A549 (cell line): ENCODE results near the gene ANG.

Experiments
- CTCF ChIP-seq: fragments of >200 bp; sonication (Bioruptor Twin); formaldehyde crosslinking; IDR thresholded peaks from 3 replicates; pipeline ENCODE4 v1.5.1; 2016
- FOXS1 ChIP-seq: fragments of 250-450 bp; sonication (Bioruptor Pico); IDR thresholded peaks from 2 replicates; pipeline ENCODE4 v1.5.0; 2020; ENCODE audit warnings: mild to moderate bottlenecking, moderate library complexity
- HDAC2 ChIP-seq: fragments of 200-600 bp; sonication (generic); IDR thresholded peaks from 2 replicates; pipeline ENCODE4 v1.6.1; 2016
- RCOR1 ChIP-seq: fragments of 150-350 bp; IDR thresholded peaks from 2 replicates; pipeline ENCODE4 v1.6.1; 2014; ENCODE audit warnings: antibody characterized with exemption, low read length, low read depth
- ZC3H11A ChIP-seq: fragments of 450-650 bp; IDR thresholded peaks from 2 replicates; pipeline ENCODE4 v1.6.1; 2014; ENCODE audit warnings: antibody characterized with exemption, mild to moderate bottlenecking
- ZFP36 ChIP-seq: fragments of 450-650 bp; IDR thresholded peaks from 2 replicates; pipeline ENCODE4 v1.6.1; 2014; ENCODE audit warnings: borderline replicate concordance; ENCODE audit not compliant: partially characterized antibody

GRCh38 chr14:20706657-20707355 lies 18.2 kb downstream of the ANG start:
- TF ChIP-seq CTCF (no peak), ZC3H11A (no peak), FOXS1 (CRISPR knock-in tag) (no peak), HDAC2 (no peak), RCOR1 (no peak), ZFP36 (no peak)
